Astrocyte of the hippocampus (primary cell): Measurements from ENCODE around the gene KCNK7.

Source experiments
- DNase-seq: peaks from one replicate; pipeline ENCODE4 v3.0.0; 2011; ENCODE audit warnings: low read depth, low spot score

The KCNK7 gene

DNA sequence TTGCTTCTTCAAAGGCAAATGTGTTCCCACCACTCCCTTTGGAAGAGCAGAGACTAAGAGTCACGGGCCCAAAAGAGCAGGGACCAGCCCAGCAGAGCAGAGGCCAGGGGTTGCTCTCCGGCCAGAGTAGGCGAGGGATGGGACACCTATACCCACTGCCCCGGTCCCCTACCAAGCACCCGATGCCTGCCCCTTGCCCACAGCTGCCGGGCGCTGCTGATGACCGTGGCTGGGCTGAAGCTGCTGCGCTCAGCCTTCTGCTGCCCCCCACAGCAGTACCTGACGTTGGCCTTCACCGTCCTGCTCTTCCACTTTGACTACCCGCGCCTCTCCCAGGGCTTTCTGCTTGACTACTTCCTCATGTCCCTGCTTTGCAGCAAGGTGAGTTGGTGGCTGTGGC is 31.6 kb upstream of the KCNK7 start:
- no peak for DNase-seq

DNA sequence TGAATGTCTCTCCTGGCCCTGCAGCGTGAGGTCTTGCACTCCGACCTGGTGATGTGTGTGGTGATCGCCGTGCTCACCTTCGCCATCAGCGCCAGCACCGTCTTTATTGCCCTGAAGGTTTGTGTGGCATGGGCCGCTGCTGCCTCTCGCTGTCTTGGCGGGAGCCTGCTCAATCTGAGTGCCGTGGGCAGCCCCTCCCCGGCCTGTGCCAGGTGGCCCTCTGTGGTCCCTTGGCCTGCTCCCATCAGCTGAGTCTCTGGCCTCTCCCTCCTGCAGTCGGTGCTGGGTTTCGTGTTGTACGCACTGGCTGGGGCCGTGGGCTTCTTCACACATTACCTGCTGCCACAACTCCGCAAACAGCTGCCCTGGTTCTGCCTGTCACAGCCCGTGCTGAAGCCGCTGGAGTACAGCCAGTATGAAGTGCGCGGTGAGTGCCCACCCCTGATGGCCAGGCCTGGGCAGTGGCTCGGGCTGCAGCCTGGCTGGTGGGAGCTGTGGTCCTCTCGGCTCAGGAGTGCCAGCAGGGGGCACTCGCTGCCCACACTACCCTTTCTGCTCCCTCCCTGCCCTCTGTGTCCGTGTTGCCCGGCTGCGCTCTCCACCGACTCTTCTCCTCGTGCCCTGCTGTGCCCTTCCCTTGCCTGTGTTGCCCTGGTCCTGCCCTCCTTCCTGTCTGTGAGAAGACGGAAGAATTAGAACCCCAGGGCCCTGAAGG is 30.2 kb upstream of the KCNK7 start:
- peak; percentile 73 for DNase-seq

DNA sequence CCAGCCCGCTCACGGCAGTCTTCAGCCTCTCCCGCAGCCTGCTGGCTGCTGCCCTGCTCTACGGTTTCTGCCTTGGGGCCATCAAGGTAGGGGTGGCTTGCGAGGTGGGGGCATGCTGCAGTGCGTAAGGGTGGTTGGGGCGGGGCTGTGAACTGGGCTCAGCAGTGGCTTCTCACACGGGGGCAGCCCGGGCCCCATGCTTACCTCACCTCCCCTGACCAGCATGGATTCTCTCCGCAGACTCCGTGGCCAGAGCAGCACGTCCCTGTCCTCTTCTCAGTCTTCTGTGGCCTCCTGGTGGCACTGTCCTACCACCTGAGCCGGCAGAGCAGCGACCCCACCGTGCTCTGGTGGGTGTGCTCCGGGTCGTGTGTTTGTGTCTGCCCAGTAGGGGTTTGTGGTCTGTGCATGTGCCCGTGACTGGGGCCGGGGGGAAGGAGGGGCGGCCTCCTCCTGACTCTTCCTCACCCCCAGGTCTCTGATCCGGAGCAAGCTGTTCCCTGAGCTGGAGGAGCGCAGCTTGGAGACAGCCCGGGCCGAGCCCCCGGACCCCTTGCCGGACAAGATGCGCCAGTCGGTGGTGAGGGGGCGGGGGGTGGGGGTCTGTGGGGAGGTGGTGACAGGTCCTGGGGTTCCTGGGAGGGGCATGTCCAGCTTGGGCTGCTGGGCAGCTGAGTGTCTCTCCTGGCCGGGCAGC is 29.5 kb upstream of the KCNK7 start:
- DNase-seq, result no peak

DNA sequence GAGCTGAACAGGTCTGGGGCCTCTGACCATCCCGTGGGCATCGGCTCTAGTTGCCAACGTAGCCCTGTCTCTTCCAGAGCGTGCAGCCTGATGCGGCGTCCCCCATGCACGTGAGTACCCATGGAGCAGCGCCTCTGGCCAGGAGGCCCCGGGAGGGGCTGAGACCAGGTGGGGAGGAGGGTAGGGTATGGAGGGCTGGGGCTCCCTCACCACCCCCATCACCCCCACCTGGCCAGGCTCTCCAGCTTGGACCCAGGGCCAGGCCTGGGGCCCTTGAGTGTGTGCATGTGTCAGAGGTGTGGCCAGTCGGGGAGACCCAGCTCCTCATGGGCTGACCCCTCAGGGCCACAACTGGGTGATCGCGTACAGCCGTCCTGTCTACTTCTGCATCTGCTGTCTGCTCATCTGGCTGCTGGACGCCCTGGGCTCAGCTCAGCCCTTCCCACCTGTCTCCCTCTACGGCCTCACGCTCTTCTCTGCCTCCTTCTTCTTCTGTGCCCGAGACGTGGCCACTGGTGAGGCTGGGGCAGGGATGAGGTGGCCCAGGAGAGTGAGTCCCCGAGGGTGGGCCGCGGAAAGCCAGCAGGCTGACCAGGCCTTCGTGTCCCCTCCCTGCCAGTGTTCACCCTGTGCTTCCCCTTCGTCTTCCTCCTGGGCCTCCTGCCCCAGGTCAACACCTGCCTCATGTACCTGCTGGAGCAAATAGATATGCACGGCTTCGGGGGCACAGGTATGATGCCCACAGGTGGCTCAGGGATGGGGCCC is 28.4 kb upstream of the KCNK7 start:
- DNase-seq, result no peak

DNA sequence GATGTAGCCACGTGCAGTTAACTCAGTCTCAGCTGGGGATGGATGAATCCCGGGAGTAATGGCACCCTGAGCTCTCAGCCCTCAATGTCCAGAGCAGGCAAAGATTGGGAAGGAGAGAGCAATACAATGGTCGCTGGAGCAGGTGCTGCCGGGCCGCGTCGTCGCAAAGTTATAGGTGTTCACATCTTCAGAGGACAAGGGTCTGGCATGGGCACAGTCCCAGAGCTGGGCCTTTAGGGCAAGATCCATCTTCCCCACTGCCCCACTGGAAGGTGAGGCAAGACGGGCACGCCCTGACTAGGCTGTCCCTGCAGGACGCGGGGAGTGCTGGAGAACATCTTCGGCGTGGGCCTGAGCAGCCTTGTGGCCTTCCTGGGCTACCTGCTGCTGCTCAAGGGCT is 27.6 kb upstream of the KCNK7 start:
- DNase-seq, result no peak

DNA sequence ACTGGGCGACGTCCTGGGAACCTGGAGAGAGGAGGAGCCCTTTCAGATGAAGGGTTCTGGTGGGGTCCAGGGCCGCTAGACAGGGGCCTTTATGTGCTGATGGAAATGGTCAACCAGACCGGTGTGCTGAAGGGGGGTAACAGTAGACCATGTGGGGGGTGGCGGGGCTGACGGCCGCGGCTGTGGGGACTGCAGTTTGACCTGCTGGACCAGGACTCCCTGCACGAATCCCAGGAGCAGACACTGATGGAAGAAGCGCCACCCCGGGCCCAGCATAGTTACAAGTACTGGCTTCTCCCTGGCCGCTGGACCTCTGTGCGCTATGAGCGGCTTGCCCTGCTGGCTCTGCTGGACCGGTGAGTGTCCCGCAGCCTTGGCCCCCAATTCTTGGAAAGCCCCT is 26.4 kb upstream of the KCNK7 start:
- no peak for DNase-seq

DNA sequence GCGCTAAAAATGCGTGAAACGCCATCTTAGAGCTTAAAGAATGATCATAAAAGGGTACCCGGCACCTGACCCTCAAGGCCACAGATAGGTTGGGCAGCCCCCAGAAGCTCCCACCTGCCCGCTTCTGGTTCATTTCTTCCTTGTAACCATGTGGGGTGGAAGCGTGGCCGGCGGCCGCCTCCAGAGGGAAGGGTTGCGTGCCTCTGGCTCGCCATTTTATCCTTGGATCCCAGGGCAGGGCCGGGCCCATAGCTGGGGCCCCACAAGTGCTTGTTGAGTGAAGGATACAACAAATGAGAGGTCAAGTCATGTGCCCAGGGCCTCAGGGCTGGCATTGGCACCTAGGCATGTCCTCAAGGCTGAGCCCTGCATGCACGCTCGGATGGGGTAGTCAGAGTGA is 25.9 kb upstream of the KCNK7 start:
- no peak for DNase-seq

DNA sequence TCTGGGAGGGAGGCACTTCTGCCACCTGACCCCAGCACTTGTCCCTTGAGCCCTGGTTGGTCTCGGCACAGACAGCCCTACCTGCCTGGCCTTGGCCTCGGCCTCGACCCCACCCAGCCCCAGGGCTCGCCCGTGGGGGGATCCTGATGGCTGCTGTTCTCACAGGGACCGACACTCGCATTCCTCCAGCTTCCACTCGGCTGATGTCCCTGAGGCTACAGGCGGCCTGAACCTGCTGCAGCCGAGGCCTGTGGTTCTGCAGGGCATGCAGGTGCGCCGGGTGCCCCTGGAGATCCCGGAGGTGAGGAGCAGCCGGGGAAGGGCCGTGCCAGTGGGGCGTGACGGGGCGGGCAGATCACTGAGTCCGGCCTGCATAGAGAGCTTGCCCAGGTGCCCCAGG is 25.1 kb upstream of the KCNK7 start:
- no peak for DNase-seq

DNA sequence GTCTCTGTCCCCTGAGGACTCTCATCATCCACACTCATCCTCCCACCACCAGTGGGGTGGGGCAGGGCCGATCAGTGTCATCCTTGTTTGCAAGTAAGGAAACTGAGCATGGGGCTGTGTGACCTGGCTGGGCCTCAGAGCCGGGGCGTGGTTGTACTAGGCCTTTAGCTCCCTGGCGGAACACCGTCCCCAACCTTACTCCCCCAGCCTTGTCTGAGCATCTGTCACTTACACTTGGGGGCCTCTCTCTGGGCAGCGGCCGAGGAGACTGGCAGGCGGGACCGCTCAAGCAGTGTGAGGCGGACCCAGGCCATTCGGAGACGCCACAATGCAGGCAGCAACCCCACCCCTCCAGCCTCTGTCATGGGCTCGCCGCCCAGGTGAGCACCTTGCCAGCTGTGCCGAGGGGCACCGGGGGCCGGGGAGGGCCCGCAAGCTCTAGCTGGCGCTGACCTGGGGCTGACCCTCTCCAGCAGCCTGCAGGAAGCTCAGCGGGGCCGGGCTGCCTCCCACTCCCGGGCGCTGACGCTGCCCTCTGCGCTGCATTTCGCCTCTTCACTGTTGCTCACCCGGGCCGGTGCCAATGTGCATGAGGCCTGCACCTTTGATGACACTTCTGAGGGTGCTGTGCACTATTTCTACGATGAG is 23.8 kb upstream of the KCNK7 start:
- DNase-seq, result no peak

DNA sequence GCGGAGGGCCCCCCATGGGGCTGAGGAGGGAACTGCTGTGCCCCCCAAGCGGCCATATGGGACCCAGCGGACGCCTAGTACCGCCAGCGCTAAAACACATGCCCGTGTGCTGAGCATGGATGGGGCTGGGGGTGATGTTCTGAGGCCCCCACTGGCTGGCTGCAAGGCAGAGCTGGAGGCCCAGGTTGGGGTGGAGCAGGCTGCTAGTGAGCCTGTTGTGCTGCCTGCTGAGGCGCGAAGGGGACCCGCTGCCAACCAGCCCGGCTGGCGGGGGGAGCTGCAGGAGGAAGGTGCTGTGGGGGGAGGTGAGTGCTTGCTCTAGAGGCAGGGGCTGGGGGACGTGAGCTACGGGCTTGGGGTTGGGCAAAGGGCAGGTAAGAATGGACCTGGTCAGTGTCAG is 23.2 kb upstream of the KCNK7 start:
- DNase-seq, result no peak

DNA sequence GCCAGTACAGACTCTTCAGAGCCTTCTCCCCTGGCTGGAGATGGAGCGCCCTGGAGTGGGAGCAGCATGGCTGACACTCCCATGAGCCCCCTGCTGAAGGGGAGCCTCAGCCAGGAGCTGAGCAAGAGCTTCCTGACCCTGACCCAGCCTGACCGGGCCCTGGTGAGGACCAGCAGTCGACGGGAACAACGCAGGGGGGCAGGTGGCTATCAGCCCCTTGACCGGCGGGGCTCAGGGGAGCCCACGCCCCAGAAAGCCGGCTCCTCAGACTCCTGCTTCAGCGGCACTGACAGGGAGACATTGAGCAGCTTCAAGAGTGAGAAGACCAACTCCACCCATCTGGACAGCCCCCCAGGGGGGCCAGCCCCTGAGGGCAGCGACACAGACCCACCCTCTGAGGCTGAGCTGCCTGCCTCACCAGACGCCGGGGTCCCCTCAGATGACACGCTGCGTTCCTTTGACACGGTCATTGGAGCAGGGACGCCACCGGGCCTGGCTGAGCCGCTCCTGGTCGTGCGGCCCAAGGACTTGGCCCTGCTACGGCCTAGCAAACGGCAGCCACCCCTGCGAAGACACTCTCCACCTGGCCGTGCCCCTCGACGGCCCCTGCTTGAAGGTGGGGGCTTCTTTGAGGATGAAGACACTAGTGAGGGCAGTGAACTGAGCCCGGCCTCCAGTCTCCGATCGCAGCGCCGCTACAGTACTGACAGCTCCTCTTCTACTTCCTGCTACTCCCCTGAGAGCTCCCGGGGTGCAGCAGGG is 22.6 kb upstream of the KCNK7 start:
- no peak for DNase-seq

DNA sequence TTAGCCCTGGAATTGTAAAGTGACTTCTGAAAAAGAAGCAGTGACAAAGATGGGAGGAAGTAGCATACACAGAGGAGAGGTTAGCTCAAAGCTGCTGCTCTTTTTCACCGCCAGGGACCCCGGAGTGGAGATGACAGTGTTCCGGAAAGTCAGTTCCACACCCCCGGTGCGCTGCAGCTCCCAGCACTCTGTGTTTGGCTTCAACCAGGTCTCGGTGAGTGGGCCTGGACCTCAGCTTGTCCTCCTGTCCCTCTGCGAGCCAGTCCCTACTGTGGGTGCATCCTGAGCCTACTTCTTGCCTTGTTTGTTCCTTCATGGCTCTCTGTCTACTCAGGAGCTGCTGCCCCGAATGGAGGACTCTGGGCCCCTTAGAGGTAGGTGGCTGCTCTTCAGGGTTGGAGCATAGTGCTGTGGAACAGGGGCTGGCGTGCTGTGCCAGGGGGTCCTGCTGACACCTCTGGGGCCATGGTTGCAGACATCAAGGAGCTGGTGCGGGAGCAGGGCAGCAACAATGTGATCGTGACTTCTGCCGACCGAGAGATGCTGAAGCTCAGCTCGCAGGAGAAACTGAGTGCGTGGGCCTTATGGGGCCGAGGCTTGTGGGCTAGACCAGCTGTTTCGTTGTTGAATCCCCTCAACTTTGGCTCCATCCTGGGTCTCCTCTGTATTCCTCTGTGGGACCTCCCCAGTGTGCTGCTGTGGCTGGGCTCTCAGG is 21.7 kb upstream of the KCNK7 start:
- no peak for DNase-seq

DNA sequence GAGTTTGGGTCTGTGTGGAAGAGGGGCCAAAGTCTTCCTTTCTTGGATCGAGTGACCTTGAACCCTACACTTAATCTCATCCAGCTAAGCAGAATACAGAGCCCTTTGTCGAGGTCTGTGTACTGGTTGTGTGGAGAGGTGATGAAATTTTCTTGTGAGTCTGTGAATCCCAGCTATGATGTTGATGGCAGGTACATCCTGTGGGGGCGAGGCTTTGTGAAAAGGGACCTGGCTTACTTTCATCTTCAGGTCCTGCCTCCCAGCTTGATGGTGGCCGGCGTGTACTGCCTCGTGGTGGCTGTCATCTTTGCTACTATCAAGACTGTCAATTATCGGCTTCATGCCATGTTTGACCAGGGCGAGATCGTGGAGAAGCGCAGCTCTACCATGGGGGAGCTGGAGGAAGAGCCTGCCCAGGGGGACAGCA is 21.0 kb upstream of the KCNK7 start:
- no peak for DNase-seq

DNA sequence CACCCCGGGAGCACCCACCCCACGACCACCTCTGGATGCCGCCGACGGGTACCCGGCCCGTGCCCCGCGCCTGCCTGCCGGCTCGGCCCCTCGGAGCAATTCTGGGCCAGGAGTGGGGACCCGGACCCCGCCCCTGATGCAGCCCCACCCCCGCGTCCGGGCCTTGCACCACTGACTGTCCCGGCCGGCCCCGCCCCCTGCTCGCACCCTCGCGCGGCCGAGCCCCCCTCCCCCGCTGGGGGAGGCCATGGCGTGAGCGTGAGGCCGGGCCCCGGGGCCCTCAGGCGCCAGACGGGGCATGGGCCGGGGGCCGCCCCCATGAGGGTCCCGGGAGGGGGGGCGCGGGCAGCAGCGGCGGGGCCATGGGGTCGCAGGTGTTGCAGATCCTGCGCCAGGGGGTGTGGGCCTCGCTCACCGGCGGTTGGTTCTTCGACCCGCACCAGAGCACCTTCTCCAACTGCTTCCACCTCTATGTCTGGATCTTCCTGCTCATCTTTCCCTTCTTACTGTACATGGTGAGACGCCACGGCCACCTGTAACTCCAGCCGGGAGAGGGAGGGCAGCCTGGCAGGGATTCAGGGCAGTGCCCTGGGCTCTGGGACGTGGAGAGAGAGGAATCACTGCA is 20.5 kb upstream of the KCNK7 start:
- peak; percentile 36 for DNase-seq

DNA sequence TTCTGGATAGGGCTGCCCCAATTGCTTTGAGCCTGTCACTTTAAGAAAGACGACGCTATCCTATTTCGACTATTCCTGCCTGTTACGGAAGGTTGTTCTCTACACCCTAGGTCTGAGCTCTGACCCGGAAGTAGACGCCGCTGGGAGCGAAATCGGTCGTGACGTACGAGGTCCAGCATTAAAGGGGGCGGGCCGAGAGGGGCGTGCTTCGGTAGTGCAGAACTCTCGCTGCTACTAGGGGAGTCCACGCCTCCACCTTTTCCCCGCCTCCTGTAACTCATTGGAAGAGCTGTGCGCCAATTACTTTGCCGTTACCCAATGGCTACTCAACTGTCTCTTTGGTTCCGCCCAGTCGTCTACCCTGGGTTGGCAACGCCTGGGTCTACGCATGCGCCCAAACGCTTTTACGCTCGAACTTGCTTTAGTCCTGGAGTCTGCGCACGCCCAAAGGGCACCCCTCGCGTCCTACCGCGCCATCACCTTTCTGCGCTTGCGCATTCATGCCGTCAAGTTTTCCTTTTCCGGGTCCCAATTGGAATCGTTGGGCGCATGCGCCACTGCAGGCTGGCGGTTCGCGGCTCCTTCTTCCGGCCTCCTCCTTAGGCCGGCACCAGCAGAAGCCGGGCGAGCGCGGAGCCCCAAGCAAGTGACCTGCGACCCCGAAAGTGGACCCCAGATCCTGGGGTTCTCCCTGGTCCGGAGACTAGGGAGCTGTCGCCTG is 19.8 kb upstream of the KCNK7 start, which contains the start of gene PCNX3:
TSS of gene PCNX3 (plus strand) at position 548 of the 721 bp plus-strand sequence. CDS start 536 bp downstream, outside the sequence.
- peak; percentile 100 for DNase-seq

DNA sequence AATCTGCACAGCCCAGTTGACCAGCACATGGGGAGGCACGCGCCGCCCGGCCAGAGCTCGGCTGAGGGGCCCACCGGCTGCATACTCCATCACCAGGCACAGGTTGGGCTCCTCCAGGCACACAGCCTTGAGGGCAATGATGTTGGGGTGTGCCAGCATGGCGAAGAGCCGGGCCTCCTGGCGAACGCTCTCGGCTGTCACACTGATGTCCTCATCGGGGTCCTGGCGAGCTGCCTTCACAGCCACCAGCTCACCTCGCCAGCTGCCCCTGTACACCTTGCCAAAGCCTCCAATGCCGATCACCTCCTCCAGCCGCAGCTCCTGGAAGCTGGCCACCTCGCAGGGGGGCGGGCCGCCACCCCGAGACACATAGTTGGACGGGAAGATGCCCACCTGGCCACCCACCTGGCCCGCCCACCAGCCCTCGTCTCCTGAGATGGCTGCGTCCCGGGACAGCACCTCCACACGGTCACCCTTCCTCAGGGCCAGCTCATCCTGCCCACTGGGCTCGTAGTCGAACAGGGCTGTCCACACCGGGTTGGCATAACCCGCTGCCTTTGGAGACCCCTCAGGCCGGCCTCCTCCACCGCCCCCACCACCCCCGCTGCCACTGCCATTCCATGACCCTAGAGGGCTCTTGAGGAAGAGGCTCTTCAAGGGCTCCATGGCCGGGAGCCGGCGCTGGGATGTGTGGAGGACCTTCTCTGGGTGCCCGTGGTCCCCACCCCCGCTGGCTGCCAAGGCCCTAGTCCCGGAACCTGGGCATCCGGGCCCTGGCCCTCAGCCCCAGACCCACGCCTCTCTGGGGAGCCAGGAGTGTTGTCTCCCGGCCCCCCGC is 17.7 kb upstream of the KCNK7 start:
- DNase-seq, result no peak

DNA sequence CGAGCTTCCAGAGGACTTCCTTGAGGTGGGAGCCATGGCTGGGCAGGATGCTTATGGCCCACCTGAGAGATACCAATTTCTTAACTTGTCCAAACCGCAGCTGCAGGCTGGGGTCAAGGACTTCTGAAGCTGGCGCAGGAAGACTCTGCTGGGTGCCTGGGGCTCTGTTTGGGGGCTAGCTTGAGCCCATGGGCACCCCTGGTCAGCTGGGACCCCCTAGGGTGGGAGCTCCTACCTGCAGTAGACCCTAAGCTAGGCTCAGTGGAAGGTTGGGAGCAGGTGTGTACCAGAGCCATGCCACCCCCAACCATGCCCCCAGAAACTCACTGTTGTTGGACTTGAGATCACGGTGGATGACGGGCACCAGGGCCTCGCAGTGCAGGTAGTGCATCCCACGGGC is 17.1 kb upstream of the KCNK7 start:
- DNase-seq, result no peak

DNA sequence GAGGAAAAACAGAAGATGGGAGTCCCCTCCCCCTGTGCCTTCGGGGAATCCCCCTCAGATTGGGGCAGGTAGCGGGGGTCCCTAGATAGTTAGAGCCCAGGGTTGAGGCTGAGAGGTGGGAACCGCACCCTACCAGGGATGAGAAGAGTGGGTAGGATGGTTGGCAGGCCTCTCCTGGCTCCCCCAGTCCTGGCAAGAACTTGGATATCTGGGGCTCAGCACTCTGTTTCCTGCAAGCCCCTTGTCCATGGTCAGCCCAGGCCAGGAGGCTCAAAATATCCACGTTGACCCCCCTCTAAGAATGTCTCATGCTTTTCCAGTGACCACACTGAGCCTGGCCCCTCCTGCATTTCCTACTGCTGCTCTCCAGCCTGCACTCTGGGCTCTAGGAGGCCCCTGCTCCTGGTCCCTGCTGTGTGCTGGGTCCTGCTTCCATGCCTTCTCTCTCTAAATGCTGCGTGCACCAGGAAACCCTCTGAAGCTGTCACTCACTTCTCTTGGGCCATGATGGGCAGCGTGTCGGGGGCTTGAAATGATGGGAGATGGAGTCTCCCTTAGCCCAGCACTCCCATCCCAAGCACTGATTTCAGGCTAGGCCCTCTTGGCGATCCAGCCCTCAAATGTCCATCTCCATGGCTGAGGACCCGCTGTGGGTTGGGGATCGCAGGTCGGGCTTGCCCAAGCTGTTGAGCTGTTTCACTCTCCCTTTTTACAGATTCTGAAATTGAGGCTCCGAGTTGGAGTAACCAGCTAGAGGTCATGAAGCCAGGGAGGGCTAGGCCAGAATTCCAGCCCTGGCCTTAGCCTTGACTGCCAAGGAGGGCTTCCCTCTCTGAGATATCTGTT is 16.4 kb upstream of the KCNK7 start:
- DNase-seq, result peak; percentile 48
